Mammary epithelial cell (primary cell): ENCODE data around the gene DPH1.

Experiments
- EZH2 ChIP-seq: IDR thresholded peaks from 2 replicates; pipeline ENCODE4 v1.6.1; 2012; ENCODE audit warnings: low read length, inconsistent platforms, borderline replicate concordance
- TF ChIP-seq, protein P1 (sequence below), 2 donors: IDR thresholded peaks in 1 of 2; conservative IDR thresholded peaks in 1 of 2; 2 replicates each; pipeline ENCODE4 v1.5.1; 2011 to 2012; ENCODE audit warnings: inconsistent platforms in 2 of 2, low read length in 2 of 2, mild to moderate bottlenecking in 2 of 2, control low read depth in 1 of 2, low read depth in 1 of 2; ENCODE audit not compliant: insufficient read depth in 1 of 2; ENCODE audit errors: extremely low read depth in 1 of 2

DNA sequence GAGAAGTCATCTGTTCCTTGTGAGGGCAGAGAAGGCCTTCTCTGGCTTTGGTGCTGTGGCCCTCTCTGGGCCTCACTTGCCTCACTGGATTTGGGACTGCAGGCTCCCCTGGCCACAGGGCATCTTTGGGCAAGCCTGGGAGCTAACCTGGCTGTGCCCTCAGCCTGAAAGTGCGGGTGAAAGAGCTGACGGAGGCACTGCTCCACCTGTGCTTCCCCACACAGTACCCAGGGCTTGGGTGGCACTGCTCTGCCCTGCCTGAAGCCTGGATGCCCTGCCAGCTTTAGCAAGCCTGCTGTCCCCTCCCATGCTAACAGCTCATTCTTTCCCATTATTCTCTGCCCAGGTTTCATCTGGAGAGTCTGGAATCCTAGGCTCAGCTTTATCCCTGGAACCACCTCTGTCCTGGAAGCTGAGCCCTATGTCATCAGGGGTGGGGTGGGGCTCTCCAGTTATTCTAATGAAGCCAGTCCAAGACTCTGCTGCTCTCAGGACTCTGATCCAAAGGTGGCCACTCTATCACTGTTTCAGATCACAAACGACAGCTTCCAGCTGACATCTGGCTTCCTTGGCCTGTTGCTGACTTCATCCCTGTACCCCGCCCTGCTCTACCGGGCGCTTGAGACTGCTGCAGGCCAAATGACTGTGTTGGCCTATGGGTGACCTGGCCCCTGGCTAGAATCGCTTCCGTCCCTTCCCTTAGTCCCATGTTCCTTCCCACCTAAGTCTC is 54.2 kb downstream of the DPH1 start:
- TF ChIP-seq, protein P1, sequence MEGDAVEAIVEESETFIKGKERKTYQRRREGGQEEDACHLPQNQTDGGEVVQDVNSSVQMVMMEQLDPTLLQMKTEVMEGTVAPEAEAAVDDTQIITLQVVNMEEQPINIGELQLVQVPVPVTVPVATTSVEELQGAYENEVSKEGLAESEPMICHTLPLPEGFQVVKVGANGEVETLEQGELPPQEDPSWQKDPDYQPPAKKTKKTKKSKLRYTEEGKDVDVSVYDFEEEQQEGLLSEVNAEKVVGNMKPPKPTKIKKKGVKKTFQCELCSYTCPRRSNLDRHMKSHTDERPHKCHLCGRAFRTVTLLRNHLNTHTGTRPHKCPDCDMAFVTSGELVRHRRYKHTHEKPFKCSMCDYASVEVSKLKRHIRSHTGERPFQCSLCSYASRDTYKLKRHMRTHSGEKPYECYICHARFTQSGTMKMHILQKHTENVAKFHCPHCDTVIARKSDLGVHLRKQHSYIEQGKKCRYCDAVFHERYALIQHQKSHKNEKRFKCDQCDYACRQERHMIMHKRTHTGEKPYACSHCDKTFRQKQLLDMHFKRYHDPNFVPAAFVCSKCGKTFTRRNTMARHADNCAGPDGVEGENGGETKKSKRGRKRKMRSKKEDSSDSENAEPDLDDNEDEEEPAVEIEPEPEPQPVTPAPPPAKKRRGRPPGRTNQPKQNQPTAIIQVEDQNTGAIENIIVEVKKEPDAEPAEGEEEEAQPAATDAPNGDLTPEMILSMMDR (conservative IDR thresholded peaks at IDR 0.05 in 1 of 2, IDR thresholded peaks at IDR 0.05 in 1 of 2; ENCODE audit: extremely low read depth in 1 of 2, insufficient read depth in 1 of 2, low read depth in 1 of 2, low read length in 2 of 2): no peak
- no peak for TF ChIP-seq EZH2
